ENCODE data around the gene IQGAP3. TPM values are rescaled to one million over a fixed set of nuclear protein-coding genes. Genes with fewer than 3 reads are reported as not detected.
"Not testable (repeated sequence)": the region's sequence is repeated elsewhere in the genome, so short reads cannot be mapped to it uniquely, and the experiment has no call there.

IQGAP3 gene
- polyA plus RNA-seq, 4 donors = 9.6 to 18.8 (median 14.6) TPM

- no peak for DNase-seq (ENCODE audit: low read depth in 4 of 4, low spot score in 2 of 4)
These were observed 276 bp upstream of the IQGAP3 start for GRCh38 chr1:156572663-156573018.

GRCh38 chr1:156571261-156571852, 1.0 kb downstream of the IQGAP3 start:
- no peak for DNase-seq (ENCODE audit: low read depth in 4 of 4, low spot score in 2 of 4)

- no peak for DNase-seq (ENCODE audit: low read depth in 4 of 4, low spot score in 2 of 4)
These were observed 5.9 kb downstream of the IQGAP3 start for GRCh38 chr1:156566436-156566835.

- no peak for DNase-seq (ENCODE audit: low read depth in 4 of 4, low spot score in 2 of 4)
These were observed 6.8 kb downstream of the IQGAP3 start for GRCh38 chr1:156565519-156565918.

- DNase-seq (ENCODE audit: low read depth in 4 of 4, low spot score in 2 of 4) = no peak
These were observed 11.7 kb downstream of the IQGAP3 start for GRCh38 chr1:156560585-156561163.

GRCh38 chr1:156559797-156560385, 12.5 kb downstream of the IQGAP3 start:
- DNase-seq (ENCODE audit: low read depth in 4 of 4, low spot score in 2 of 4) = no peak

GRCh38 chr1:156559086-156559796, 13.1 kb downstream of the IQGAP3 start:
- no peak for DNase-seq (ENCODE audit: low read depth in 4 of 4, low spot score in 2 of 4)

GRCh38 chr1:156556354-156556753, 16.0 kb downstream of the IQGAP3 start:
- DNase-seq (ENCODE audit: low read depth in 4 of 4, low spot score in 2 of 4) = no peak

GRCh38 chr1:156555715-156556114, 16.6 kb downstream of the IQGAP3 start:
- DNase-seq (ENCODE audit: low read depth in 4 of 4, low spot score in 2 of 4) = no peak

GRCh38 chr1:156554971-156555370, 17.4 kb downstream of the IQGAP3 start:
- DNase-seq (ENCODE audit: low read depth in 4 of 4, low spot score in 2 of 4) = no peak

- no peak for DNase-seq (ENCODE audit: low read depth in 4 of 4, low spot score in 2 of 4)
These were observed 18.4 kb downstream of the IQGAP3 start for GRCh38 chr1:156553860-156554485.

- DNase-seq (ENCODE audit: low read depth in 4 of 4, low spot score in 2 of 4) = not testable (repeated sequence)
These were observed 19.4 kb downstream of the IQGAP3 start for GRCh38 chr1:156552937-156553336.

GRCh38 chr1:156552518-156552917, 19.8 kb downstream of the IQGAP3 start:
- no peak for DNase-seq (ENCODE audit: low read depth in 4 of 4, low spot score in 2 of 4)

- no peak for DNase-seq (ENCODE audit: low read depth in 4 of 4, low spot score in 2 of 4)
These were observed 20.5 kb downstream of the IQGAP3 start for GRCh38 chr1:156551869-156552268.

- DNase-seq (ENCODE audit: low read depth in 4 of 4, low spot score in 2 of 4) = no peak
These were observed 21.2 kb downstream of the IQGAP3 start for GRCh38 chr1:156551066-156551643.

- DNase-seq (ENCODE audit: low read depth in 4 of 4, low spot score in 2 of 4) = no peak
These were observed 22.0 kb downstream of the IQGAP3 start for GRCh38 chr1:156550346-156550745.

GRCh38 chr1:156549831-156550230, 22.5 kb downstream of the IQGAP3 start:
- no peak for DNase-seq (ENCODE audit: low read depth in 4 of 4, low spot score in 2 of 4)

- DNase-seq (ENCODE audit: low read depth in 4 of 4, low spot score in 2 of 4) = no peak
These were observed 23.0 kb downstream of the IQGAP3 start for GRCh38 chr1:156549390-156549789.

- DNase-seq (ENCODE audit: low read depth in 4 of 4, low spot score in 2 of 4) = no peak
These were observed 24.4 kb downstream of the IQGAP3 start for GRCh38 chr1:156547982-156548381.

GRCh38 chr1:156547434-156547833, 24.9 kb downstream of the IQGAP3 start:
- no peak for DNase-seq (ENCODE audit: low read depth in 4 of 4, low spot score in 2 of 4)

GRCh38 chr1:156546267-156546666, 26.1 kb downstream of the IQGAP3 start:
- DNase-seq (ENCODE audit: low read depth in 4 of 4, low spot score in 2 of 4) = no peak

Data from left renal cortex interstitium (tissue), 4 donors.